ENCODE results near the gene MNAT1.

MNAT1 gene

DNA sequence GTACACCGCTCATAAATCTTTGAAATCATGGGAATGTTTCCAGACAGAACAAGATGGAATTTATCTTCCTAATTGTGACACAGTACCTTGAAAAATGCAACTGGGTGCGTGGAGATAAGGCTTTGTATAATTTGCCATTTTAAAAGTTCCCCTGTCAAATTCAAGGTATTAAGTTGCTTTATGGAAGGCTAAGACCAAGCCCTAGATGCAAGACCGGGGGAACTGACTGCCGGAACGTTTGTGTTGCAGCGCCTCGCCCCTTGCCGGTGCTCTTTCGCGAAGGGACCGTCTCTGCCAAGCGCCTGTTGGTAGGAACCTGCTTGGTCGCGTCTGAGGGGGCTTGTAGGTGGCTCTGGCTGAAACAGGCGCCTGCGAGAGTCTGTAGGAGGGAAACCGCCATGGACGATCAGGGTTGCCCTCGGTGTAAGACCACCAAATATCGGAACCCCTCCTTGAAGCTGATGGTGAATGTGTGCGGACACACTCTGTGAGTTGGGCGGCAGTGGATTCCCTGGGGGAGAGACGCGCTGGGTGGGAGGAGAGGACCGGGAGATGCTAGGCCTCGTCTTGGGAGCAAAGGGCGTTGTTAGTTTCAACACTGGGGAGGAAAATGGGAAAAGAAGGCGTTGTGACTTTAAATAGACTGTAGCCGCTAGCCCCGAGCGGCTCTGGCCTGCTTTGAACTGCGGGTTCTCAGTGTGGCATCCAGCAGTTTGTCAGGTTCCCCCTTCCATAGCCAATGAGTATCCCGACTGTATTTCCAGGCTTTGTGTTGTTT is at the start of gene MNAT1 (continued):
- peak; percentile 96 for TF ChIP-seq SCRT2 (tag by site-specific recombination; IDR thresholded peaks at IDR 0.05)
- TF ChIP-seq, protein P1, sequence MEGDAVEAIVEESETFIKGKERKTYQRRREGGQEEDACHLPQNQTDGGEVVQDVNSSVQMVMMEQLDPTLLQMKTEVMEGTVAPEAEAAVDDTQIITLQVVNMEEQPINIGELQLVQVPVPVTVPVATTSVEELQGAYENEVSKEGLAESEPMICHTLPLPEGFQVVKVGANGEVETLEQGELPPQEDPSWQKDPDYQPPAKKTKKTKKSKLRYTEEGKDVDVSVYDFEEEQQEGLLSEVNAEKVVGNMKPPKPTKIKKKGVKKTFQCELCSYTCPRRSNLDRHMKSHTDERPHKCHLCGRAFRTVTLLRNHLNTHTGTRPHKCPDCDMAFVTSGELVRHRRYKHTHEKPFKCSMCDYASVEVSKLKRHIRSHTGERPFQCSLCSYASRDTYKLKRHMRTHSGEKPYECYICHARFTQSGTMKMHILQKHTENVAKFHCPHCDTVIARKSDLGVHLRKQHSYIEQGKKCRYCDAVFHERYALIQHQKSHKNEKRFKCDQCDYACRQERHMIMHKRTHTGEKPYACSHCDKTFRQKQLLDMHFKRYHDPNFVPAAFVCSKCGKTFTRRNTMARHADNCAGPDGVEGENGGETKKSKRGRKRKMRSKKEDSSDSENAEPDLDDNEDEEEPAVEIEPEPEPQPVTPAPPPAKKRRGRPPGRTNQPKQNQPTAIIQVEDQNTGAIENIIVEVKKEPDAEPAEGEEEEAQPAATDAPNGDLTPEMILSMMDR (tag by site-specific recombination; IDR thresholded peaks at IDR 0.05), result no peak
- TF ChIP-seq, protein P2, sequence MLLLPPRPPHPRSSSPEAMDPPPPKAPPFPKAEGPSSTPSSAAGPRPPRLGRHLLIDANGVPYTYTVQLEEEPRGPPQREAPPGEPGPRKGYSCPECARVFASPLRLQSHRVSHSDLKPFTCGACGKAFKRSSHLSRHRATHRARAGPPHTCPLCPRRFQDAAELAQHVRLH (tag by site-specific recombination; IDR thresholded peaks at IDR 0.05), result peak; percentile 79
- TF ChIP-seq ZNF707 (tag by site-specific recombination; IDR thresholded peaks at IDR 0.05), result no peak
- 0 out of 2 replicates have a peak, but pooled peaks have one; percentile 36 for TF ChIP-seq HOXC10 (CRISPR knock-in tag; IDR thresholded peaks at IDR 0.05)
- no peak for TF ChIP-seq ZNF530 (tag by site-specific recombination; IDR thresholded peaks at IDR 0.05; ENCODE audit: low read depth)
- no peak; the same call in 1 of the 2 replicates for TF ChIP-seq ZEB2 (tag by site-specific recombination; IDR thresholded peaks at IDR 0.05)
- TF ChIP-seq KLF16 (tag by site-specific recombination; IDR thresholded peaks at IDR 0.05), result peak; percentile 81
- no peak for TF ChIP-seq ZNF140 (tag by site-specific recombination; IDR thresholded peaks at IDR 0.05)
- TF ChIP-seq ZNF239 (tag by site-specific recombination; IDR thresholded peaks at IDR 0.05), result no peak
- TF ChIP-seq PRDM10 (tag by site-specific recombination; IDR thresholded peaks at IDR 0.05), result peak; percentile 92
- TF ChIP-seq ZBTB20 (tag by site-specific recombination; IDR thresholded peaks at IDR 0.05), result peak; percentile 31; the same call in 1 of the 2 replicates
- TF ChIP-seq ZNF426 (tag by site-specific recombination; IDR thresholded peaks at IDR 0.05), result no peak
- TF ChIP-seq ZNF423 (tag by site-specific recombination; IDR thresholded peaks at IDR 0.05), result no peak
- TF ChIP-seq ZNF350 (tag by site-specific recombination; IDR thresholded peaks at IDR 0.05), result no peak
- TF ChIP-seq, protein P3, sequence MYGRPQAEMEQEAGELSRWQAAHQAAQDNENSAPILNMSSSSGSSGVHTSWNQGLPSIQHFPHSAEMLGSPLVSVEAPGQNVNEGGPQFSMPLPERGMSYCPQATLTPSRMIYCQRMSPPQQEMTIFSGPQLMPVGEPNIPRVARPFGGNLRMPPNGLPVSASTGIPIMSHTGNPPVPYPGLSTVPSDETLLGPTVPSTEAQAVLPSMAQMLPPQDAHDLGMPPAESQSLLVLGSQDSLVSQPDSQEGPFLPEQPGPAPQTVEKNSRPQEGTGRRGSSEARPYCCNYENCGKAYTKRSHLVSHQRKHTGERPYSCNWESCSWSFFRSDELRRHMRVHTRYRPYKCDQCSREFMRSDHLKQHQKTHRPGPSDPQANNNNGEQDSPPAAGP (tag by site-specific recombination; IDR thresholded peaks at IDR 0.05), result peak; percentile 60; the same call in 1 of the 2 replicates
- TF ChIP-seq, protein P4, sequence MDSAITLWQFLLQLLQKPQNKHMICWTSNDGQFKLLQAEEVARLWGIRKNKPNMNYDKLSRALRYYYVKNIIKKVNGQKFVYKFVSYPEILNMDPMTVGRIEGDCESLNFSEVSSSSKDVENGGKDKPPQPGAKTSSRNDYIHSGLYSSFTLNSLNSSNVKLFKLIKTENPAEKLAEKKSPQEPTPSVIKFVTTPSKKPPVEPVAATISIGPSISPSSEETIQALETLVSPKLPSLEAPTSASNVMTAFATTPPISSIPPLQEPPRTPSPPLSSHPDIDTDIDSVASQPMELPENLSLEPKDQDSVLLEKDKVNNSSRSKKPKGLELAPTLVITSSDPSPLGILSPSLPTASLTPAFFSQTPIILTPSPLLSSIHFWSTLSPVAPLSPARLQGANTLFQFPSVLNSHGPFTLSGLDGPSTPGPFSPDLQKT (IDR thresholded peaks at IDR 0.05; ENCODE audit: borderline replicate concordance, low read depth, low read length), result no peak
- TF ChIP-seq, protein P5, sequence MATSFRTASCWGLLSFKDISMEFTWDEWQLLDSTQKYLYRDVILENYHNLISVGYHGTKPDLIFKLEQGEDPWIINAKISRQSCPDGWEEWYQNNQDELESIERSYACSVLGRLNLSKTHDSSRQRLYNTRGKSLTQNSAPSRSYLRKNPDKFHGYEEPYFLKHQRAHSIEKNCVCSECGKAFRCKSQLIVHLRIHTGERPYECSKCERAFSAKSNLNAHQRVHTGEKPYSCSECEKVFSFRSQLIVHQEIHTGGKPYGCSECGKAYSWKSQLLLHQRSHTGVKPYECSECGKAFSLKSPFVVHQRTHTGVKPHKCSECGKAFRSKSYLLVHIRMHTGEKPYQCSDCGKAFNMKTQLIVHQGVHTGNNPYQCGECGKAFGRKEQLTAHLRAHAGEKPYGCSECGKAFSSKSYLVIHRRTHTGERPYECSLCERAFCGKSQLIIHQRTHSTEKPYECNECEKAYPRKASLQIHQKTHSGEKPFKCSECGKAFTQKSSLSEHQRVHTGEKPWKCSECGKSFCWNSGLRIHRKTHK (tag by site-specific recombination; IDR thresholded peaks at IDR 0.05), result no peak
- TF ChIP-seq, protein P6, sequence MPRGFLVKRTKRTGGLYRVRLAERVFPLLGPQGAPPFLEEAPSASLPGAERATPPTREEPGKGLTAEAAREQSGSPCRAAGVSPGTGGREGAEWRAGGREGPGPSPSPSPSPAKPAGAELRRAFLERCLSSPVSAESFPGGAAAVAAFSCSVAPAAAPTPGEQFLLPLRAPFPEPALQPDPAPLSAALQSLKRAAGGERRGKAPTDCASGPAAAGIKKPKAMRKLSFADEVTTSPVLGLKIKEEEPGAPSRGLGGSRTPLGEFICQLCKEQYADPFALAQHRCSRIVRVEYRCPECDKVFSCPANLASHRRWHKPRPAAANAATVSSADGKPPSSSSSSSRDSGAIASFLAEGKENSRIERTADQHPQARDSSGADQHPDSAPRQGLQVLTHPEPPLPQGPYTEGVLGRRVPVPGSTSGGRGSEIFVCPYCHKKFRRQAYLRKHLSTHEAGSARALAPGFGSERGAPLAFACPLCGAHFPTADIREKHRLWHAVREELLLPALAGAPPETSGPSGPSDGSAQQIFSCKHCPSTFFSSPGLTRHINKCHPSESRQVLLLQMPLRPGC (tag by site-specific recombination; IDR thresholded peaks at IDR 0.05), result peak; percentile 48; the same call in 1 of the 2 replicates
- no peak for TF ChIP-seq ZNF416 (tag by site-specific recombination; IDR thresholded peaks at IDR 0.05)
- no peak for TF ChIP-seq BCL6B (tag by site-specific recombination; IDR thresholded peaks at IDR 0.05)
- TF ChIP-seq, protein P7, sequence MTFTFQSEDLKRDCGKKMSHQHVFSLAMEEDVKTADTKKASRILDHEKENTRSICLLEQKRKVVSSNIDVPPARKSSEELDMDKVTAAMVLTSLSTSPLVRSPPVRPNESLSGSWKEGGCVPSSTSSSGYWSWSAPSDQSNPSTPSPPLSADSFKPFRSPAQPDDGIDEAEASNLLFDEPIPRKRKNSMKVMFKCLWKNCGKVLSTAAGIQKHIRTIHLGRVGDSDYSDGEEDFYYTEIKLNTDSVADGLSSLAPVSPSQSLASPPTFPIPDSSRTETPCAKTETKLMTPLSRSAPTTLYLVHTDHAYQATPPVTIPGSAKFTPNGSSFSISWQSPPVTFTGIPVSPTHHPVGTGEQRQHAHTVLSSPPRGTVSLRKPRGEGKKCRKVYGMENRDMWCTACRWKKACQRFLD (tag by site-specific recombination; IDR thresholded peaks at IDR 0.05), result no peak

Data from HEK293 (cell line).